ENCODE data around the gene RAD9A. TPM values are rescaled to one million over a fixed set of nuclear protein-coding genes. Genes with fewer than 3 reads are reported as not detected.

The RAD9A gene
- total RNA-seq = 22.6 TPM

DNA sequence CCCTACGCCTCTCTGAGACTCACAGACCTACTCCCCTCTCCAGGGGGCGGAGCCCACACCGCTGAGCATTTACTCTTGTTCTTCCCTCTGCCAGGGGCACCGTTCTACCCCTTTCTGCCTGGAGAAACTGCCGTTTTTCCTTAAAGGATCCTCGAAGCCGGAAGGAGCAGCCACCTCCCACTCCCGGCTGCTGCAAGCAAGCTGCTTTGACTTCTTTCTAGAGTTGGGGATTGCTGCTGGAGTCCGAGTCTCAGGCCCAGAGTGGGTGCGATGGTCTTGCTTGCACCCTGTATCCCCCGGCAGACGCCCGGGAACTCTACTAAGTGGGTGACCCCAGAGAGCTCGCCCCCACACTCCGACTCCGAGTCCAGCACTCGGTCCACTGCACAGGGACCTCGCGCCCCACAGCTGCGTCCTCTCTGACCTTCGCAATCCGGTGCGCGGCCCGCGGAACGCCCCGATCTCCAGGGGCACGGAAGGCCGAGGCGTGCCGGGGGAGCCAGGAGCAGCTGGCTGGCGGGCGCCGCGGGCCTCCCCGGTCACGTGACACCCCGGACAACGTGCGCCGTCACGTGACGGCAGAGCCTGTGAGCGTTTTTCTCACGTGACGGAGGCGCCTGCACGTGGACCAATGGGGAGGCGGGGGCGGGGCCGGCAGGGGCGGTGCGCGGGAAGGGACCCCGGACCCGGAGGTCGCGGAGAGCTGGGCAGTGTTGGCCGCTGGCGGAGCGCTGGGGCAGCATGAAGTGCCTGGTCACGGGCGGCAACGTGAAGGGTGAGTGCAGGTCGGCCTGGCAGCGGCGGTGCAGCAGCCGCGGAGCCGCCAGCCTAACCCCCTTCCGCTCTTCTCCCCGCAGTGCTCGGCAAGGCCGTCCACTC is at the start of gene RAD9A:
Gene RAD9A (plus strand): TSS at position 683 of the 879 bp plus-strand sequence. CDS start 59 bp downstream, at position 742.
- TF ChIP-seq, protein P1, sequence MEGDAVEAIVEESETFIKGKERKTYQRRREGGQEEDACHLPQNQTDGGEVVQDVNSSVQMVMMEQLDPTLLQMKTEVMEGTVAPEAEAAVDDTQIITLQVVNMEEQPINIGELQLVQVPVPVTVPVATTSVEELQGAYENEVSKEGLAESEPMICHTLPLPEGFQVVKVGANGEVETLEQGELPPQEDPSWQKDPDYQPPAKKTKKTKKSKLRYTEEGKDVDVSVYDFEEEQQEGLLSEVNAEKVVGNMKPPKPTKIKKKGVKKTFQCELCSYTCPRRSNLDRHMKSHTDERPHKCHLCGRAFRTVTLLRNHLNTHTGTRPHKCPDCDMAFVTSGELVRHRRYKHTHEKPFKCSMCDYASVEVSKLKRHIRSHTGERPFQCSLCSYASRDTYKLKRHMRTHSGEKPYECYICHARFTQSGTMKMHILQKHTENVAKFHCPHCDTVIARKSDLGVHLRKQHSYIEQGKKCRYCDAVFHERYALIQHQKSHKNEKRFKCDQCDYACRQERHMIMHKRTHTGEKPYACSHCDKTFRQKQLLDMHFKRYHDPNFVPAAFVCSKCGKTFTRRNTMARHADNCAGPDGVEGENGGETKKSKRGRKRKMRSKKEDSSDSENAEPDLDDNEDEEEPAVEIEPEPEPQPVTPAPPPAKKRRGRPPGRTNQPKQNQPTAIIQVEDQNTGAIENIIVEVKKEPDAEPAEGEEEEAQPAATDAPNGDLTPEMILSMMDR (IDR thresholded peaks at IDR 0.05) = no peak
- intact Hi-C loops (cut with DNase I) = loop anchor here (1.0 to 5.0 kb wide), 2 partner anchors 17 to 36 kb away; partner anchors contain the start of gene RPS6KB2

DNA sequence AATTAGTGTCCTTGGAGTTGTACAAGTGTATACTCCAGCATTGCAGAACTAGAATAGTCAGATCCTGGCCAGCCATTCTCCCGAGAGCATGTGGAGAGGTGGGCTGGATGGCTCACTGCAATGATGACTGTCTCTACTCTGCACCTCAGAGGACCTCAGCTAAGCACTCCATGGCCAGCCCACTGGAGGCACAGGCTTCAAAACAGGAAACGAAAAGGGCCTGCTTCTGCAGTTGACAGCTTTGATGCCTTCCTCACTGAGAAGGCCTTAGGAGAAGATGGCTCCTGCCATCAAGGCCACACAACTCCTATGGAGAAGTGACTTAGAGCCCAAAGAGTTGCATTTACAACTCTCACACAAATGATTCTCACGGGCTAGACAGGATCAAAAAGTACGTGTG is 47.5 kb upstream of the RAD9A start:
- no peak for DNase-seq (ENCODE audit: low spot score in 2 of 2)
- no peaks in the 10 kb centered on the region for H3K9me3 ChIP-seq
- no peak overlapping the region for H3K27ac ChIP-seq
- TF ChIP-seq, protein P1 (IDR thresholded peaks at IDR 0.05) = no peak
- no peak overlapping the region for H3K4me3 ChIP-seq
- intact Hi-C loops (cut with DNase I) = no loop called here
- no peaks in the 10 kb centered on the region for H3K27me3 ChIP-seq
- H3K4me1 ChIP-seq = no peaks in the 10 kb centered on the region
- H3K36me3 ChIP-seq = no peaks in the 10 kb centered on the region

More for the DNA sequence above, at the start of gene RAD9A:
- Histone ChIP-seq H3K4me3 (peak within 1 kb of the TSS; percentile 72 to 84), H3K27ac (peak within 1 kb of the TSS; percentile 59 to 62), H3K4me1 (peaks cover 7 to 15% of the 10 kb centered on the region in 2 donors), H3K9me3 (no peaks in the 10 kb centered on the region), H3K27me3 (no peaks in the 10 kb centered on the region), H3K36me3 (peaks cover 3 to 8% of the 10 kb centered on the region in 2 donors)
- peak; percentile 89 to 98 for DNase-seq (ENCODE audit: low spot score in 2 of 2)

DNA sequence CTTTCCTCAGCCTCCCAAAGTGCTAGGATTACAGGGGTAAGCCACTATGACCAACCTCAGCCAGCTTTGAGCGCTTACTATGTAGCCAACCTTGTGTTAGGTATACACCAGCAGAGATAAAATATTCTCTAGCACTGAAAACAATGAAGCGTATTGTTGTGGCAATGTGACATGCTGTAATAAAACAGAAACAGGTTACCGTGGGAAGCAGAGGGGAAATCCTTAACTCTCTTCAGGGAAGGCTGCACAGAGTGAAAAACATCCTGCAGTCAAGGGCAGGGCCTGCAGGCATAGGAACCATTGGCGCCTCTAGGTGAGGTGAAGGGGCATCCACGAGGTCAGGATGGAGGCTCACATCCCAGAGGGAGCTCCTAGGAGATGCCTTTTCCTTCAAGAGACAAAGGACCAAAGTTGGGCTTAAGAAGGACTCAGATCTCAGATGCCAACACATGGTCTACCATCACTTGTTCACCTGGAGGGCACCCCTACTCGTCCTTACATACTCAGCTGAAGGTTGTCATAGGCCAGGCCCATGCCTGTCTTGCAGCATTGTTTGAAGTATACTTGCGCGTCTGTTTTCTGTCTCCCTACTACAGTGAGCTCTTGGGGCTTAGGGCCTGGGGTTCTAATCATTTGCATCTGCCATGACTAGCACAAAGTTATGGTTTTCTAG is 46.4 kb upstream of the RAD9A start:
- H3K27me3 ChIP-seq = no peaks in the 10 kb centered on the region
- no peaks in the 10 kb centered on the region for H3K36me3 ChIP-seq
- TF ChIP-seq, protein P1 (IDR thresholded peaks at IDR 0.05) = no peak
- H3K4me3 ChIP-seq = no peak overlapping the region
- no peak overlapping the region for H3K27ac ChIP-seq
- no peaks in the 10 kb centered on the region for H3K4me1 ChIP-seq
- intact Hi-C loops (cut with DNase I) = no loop called here
- H3K9me3 ChIP-seq = no peaks in the 10 kb centered on the region
- no peak for DNase-seq (ENCODE audit: low spot score in 2 of 2)

DNA sequence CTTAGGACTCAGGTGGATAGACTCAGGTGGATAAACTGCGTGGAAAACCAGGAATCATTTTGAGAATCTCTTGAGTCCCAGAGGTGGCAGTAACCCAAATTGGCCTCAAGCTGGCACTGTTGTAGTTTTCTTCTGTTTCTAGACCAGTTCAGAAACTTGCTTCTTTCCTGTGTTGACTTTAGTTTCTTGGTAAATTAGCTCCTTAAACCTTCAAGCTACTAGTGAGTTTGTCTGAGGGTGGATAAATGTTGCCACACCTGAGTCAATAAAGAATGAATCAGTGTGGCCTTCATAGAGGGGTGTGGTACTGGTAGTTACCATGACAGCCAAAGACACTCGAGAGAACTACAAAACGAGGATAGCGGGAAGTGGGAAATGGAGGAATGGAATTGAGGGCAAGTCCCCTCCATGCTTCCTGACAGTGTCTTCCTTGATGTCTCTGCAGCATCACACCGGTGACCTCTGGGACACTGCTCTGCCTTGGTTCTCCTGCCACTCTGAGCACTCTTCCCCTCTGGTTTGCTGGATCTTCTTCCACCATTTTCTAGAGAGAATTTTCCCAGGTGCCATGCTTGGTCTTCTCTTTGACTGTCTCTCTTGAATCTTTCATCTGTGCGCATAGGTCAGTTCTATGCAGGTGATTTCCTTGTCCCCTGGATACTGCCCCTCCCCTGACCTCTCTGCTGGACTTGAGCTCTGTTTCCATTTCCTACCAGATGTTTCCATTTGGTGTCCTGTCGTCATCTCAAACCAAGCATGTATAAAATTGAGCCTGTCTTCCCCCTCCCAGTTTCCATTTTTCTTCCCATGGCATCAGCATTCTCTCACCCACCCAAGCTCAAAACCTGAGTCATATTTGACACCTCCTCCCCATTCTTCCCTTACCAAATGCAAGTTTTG is 45.6 kb upstream of the RAD9A start:
- no peak for DNase-seq (ENCODE audit: low spot score in 2 of 2)
- Histone ChIP-seq H3K36me3 (no peaks in the 10 kb centered on the region), H3K4me3 (no peak overlapping the region), H3K9me3 (no peaks in the 10 kb centered on the region), H3K4me1 (peaks cover 0 to 6% of the 10 kb centered on the region in 2 donors), H3K27me3 (no peaks in the 10 kb centered on the region), H3K27ac (no peak overlapping the region)
- TF ChIP-seq, protein P1 (IDR thresholded peaks at IDR 0.05) = peak; percentile 17 to 58 (median 40)
- intact Hi-C loops (cut with DNase I) = no loop called here
